Cerebellar cortex (tissue), 1 donor: ENCODE results near the gene GCAT.

Source experiments
- DNase-seq: peaks from one replicate; pipeline ENCODE4 v3.0.0-alpha.2; 2015; ENCODE audit warnings: low spot score

GCAT gene

GRCh38 chr22:37809672-37810333 lies 2.1 kb downstream of the GCAT start:
- DNase-seq, result no peak

- no peak for DNase-seq
These were observed 4.1 kb downstream of the GCAT start for GRCh38 chr22:37811867-37812266.

GRCh38 chr22:37812869-37813678 lies 5.3 kb downstream of the GCAT start:
- DNase-seq, result no peak

GRCh38 chr22:37815593-37815992 lies 7.9 kb downstream of the GCAT start:
- no peak for DNase-seq

- DNase-seq, result no peak
These were observed 8.9 kb downstream of the GCAT start for GRCh38 chr22:37816543-37817180.

- peak; percentile 84 for DNase-seq
These were observed 10.1 kb downstream of the GCAT start for GRCh38 chr22:37817705-37818408.

GRCh38 chr22:37818409-37819104 lies 10.8 kb downstream of the GCAT start:
- no peak for DNase-seq

- no peak for DNase-seq
These were observed 11.3 kb downstream of the GCAT start for GRCh38 chr22:37819105-37819433.

- no peak for DNase-seq
These were observed 12.6 kb downstream of the GCAT start for GRCh38 chr22:37820350-37820749.

GRCh38 chr22:37822079-37822833 lies 14.5 kb downstream of the GCAT start:
- no peak for DNase-seq

GRCh38 chr22:37823134-37823985 lies 15.6 kb downstream of the GCAT start, which contains the start of gene GALR3:
TSS of gene GALR3 (plus strand) at chr22:37823382. CDS start at chr22:37823407, 25 bp downstream.
- peak; percentile 58 for DNase-seq

- DNase-seq, result no peak
These were observed 17.2 kb downstream of the GCAT start for GRCh38 chr22:37824674-37825641.

- peak; percentile 98 for DNase-seq
These were observed 19.3 kb downstream of the GCAT start for GRCh38 chr22:37827056-37827455.

- no peak for DNase-seq
These were observed 22.5 kb downstream of the GCAT start for GRCh38 chr22:37830093-37830842.

- no peak for DNase-seq
These were observed 23.7 kb downstream of the GCAT start for GRCh38 chr22:37831472-37831871.

- no peak for DNase-seq
These were observed 24.5 kb downstream of the GCAT start for GRCh38 chr22:37832022-37832857.
